Measurements from ENCODE around the gene PIGR. TPM values are rescaled to one million over a fixed set of nuclear protein-coding genes. Genes with fewer than 3 reads are reported as not detected.

Gene PIGR
- total and polyA plus RNA-seq, 7 donors: 0.06 to 0.64 (median 0.48) TPM

DNA sequence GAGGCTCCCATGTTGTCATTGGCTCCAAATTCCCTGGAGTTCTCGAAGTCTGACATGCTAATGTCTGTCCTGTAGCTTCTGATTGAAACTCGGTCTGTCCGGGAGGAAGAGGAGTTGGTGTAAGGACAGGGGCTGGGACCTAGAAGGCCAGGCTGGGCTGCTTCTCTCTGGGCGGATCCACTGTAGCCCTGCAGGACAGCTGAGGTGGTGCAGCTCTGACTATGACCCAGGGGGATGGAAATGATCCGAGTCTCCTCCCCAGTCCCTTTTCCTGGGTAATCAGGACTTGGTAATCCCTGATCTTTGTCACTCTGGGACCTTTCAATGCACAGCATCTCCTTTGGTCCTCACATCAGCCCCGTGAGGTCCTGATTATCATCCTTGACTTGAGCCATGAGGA lies 14.6 kb downstream of the PIGR start:
- TF ChIP-seq, protein P1, sequence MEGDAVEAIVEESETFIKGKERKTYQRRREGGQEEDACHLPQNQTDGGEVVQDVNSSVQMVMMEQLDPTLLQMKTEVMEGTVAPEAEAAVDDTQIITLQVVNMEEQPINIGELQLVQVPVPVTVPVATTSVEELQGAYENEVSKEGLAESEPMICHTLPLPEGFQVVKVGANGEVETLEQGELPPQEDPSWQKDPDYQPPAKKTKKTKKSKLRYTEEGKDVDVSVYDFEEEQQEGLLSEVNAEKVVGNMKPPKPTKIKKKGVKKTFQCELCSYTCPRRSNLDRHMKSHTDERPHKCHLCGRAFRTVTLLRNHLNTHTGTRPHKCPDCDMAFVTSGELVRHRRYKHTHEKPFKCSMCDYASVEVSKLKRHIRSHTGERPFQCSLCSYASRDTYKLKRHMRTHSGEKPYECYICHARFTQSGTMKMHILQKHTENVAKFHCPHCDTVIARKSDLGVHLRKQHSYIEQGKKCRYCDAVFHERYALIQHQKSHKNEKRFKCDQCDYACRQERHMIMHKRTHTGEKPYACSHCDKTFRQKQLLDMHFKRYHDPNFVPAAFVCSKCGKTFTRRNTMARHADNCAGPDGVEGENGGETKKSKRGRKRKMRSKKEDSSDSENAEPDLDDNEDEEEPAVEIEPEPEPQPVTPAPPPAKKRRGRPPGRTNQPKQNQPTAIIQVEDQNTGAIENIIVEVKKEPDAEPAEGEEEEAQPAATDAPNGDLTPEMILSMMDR (IDR thresholded peaks at IDR 0.05): no peak
- WGBS, 3 donors: 74 to 83% (median 78%) methylated on average over 6 of the region's 6 CpGs
- no peak for ATAC-seq
- no peak for DNase-seq
- H3K4me3 ChIP-seq: no peak overlapping the region
- no peaks in the 10 kb centered on the region for H3K4me1 ChIP-seq
- no peak overlapping the region for H3K27ac ChIP-seq
- H3K36me3 ChIP-seq (ENCODE audit: insufficient read depth in 1 of 2, low read depth in 1 of 2): no peaks in the 10 kb centered on the region
- intact Hi-C loops (cut with DNase I): no loop called here
- no peaks in the 10 kb centered on the region for H3K9me3 ChIP-seq
- no peaks in the 10 kb centered on the region for H3K27me3 ChIP-seq (ENCODE audit: insufficient read depth in 3 of 3, low read length in 2 of 3)

DNA sequence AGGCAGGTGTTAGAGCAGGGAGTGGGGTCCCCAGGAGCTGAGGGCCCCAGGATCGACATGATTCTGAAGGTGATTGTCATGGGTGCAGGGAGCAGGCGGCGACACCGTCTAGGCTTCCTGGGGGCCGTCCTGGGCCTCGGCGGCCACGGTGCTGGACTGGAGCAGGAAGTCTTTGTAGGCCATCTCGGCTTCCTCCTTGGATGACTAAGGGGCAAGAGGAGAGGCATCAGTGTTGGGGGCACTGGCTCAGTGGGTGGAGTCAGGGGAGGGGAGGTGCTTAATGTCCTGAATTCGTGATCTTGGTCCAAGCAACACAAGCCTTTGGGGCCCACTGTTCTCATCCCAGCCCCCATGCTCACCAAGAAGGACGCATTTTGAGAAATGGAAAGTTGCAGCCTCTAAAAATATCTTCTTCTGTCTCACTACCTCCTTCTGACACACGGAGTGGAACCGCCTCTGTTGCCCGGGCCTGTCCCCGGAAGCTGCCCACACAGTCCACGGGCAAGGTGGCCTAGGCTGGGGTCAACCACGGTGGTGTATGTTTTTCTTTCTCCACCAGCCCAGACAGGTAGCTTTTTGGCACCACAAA lies 16.0 kb downstream of the PIGR start:
- intact Hi-C loops (cut with DNase I): no loop called here
- TF ChIP-seq, protein P1 (IDR thresholded peaks at IDR 0.05): no peak
- no peak for ATAC-seq

DNA sequence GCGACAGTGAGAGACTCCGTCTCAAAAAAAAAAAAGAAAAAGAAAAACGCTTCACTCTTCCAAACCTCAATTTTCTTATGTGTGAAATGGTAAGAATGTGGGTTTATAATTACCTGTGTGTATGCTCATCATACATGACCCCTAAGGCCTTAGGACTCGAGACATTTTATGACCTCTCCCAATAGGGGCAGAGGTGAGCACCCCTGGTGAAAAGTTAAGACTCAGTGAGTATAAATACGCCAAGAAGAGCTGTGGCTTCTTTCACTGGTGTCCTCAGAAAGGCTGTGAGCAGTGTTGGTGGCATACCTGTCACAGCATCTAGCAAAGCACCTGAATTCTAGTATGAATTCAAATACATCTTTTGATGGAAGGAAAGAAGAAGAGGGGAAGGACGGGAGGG lies 16.7 kb downstream of the PIGR start:
- WGBS, 3 donors: 82 to 94% (median 85%) methylated on average over 6 of the region's 6 CpGs
- H3K4me1 ChIP-seq: no peaks in the 10 kb centered on the region
- intact Hi-C loops (cut with DNase I): loop anchor here in 1 of 2 donors (5.0 kb wide), 1 partner anchor 148 kb away; no protein-coding TSS in a partner anchor
- H3K4me3 ChIP-seq: no peak overlapping the region
- no peak for DNase-seq
- no peaks in the 10 kb centered on the region for H3K9me3 ChIP-seq
- no peaks in the 10 kb centered on the region for H3K27me3 ChIP-seq (ENCODE audit: insufficient read depth in 3 of 3, low read length in 2 of 3)
- no peak for ATAC-seq
- TF ChIP-seq, protein P1 (IDR thresholded peaks at IDR 0.05): no peak
- H3K36me3 ChIP-seq (ENCODE audit: insufficient read depth in 1 of 2, low read depth in 1 of 2): no peaks in the 10 kb centered on the region
- no peak overlapping the region for H3K27ac ChIP-seq

More for the DNA sequence above, 16.0 kb downstream of the PIGR start:
- no peaks in the 10 kb centered on the region for H3K36me3 ChIP-seq (ENCODE audit: insufficient read depth in 1 of 2, low read depth in 1 of 2)
- no peak overlapping the region for H3K4me3 ChIP-seq
- no peak overlapping the region for H3K27ac ChIP-seq
- H3K9me3 ChIP-seq: no peaks in the 10 kb centered on the region
- DNase-seq: no peak
- 82 to 84% (median 82%) methylated on average over 17 of the region's 17 CpGs for WGBS, 3 donors
- no peaks in the 10 kb centered on the region for H3K27me3 ChIP-seq (ENCODE audit: insufficient read depth in 3 of 3, low read length in 2 of 3)
- H3K4me1 ChIP-seq: no peaks in the 10 kb centered on the region

DNA sequence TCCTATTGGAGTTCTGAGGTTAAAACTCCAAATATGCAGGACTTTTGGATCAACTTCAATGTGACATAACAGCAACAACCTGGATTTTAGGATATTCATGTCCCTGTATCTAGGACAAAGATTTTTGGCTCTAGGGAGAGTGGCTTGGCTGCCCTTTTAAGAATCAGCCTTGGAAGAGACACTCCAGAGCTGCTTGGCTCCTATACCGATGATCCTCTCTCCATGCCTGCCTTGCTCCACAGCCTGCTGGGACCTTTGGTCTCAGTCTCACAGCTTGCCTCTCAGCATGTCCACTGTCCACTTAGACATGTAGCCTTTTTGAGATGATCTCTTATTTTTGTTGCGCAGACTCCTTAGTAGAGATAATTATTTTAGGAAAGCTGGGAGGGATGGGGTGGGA lies 20.0 kb downstream of the PIGR start:
- ATAC-seq (peak in 1 of 4 donors; percentile 52), DNase-seq (no peak)
- Histone ChIP-seq H3K4me3 (no peak overlapping the region), H3K27ac (no peak overlapping the region), H3K4me1 (no peaks in the 10 kb centered on the region), H3K36me3 (ENCODE audit: insufficient read depth in 1 of 2, low read depth in 1 of 2) (no peaks in the 10 kb centered on the region), H3K27me3 (ENCODE audit: insufficient read depth in 3 of 3, low read length in 2 of 3) (no peaks in the 10 kb centered on the region), H3K9me3 (no peaks in the 10 kb centered on the region)
- intact Hi-C loops (cut with DNase I): loop anchor here in 1 of 2 donors (5.0 kb wide), 1 partner anchor 151 kb away; no protein-coding TSS in a partner anchor
- TF ChIP-seq, protein P1 (IDR thresholded peaks at IDR 0.05): no peak
- 57 to 63% (median 59%) methylated on average over 2 of the region's 2 CpGs for WGBS, 3 donors
